ENCODE measurements around the gene HOXA10.

HOXA10 gene

GRCh38 chr7:27145165-27145913 is 28.8 kb downstream of the HOXA10 start:
- DNase-seq (ENCODE audit: low read depth): no peak

GRCh38 chr7:27144781-27145164 is 29.3 kb downstream of the HOXA10 start:
- no peak for DNase-seq (ENCODE audit: low read depth)

- no peak for DNase-seq (ENCODE audit: low read depth)
These were observed 30.0 kb downstream of the HOXA10 start for GRCh38 chr7:27143950-27144780.

GRCh38 chr7:27143023-27143949 is 30.8 kb downstream of the HOXA10 start, which contains the start of gene HOXA5:
Gene HOXA5 (minus strand): TSS chr7:27143681. CDS start chr7:27143607, 74 bp downstream.
- no peak for DNase-seq (ENCODE audit: low read depth)

GRCh38 chr7:27142580-27143022 is 31.5 kb downstream of the HOXA10 start:
- DNase-seq (ENCODE audit: low read depth): no peak

- DNase-seq (ENCODE audit: low read depth): no peak
These were observed 32.1 kb downstream of the HOXA10 start for GRCh38 chr7:27141923-27142579.

GRCh38 chr7:27141137-27141922 is 32.8 kb downstream of the HOXA10 start:
- DNase-seq (ENCODE audit: low read depth): no peak

GRCh38 chr7:27140126-27140857 is 33.8 kb downstream of the HOXA10 start:
- no peak for DNase-seq (ENCODE audit: low read depth)

- DNase-seq (ENCODE audit: low read depth): no peak
These were observed 34.6 kb downstream of the HOXA10 start for GRCh38 chr7:27139334-27140125.

GRCh38 chr7:27138985-27139333 is 35.2 kb downstream of the HOXA10 start:
- no peak for DNase-seq (ENCODE audit: low read depth)

- DNase-seq (ENCODE audit: low read depth): no peak
These were observed 35.6 kb downstream of the HOXA10 start for GRCh38 chr7:27138472-27138871.

GRCh38 chr7:27137640-27138315 is 36.3 kb downstream of the HOXA10 start:
- DNase-seq (ENCODE audit: low read depth): no peak

GRCh38 chr7:27134392-27134791 is 39.7 kb downstream of the HOXA10 start:
- DNase-seq (ENCODE audit: low read depth): no peak

- DNase-seq (ENCODE audit: low read depth): no peak
These were observed 40.5 kb downstream of the HOXA10 start for GRCh38 chr7:27133409-27134231.

GRCh38 chr7:27132978-27133377 is 41.1 kb downstream of the HOXA10 start:
- DNase-seq (ENCODE audit: low read depth): no peak

GRCh38 chr7:27132214-27132613 is 41.9 kb downstream of the HOXA10 start:
- DNase-seq (ENCODE audit: low read depth): no peak

GRCh38 chr7:27131390-27131819 is 42.7 kb downstream of the HOXA10 start:
- DNase-seq (ENCODE audit: low read depth): no peak

Data from T follicular helper cell (primary cell).